ENCODE data around the gene REV1.

The REV1 gene

GRCh38 chr2:99406137-99406536, 83.7 kb downstream of the REV1 start:
- H3K27me3 ChIP-seq (replicated peaks; ENCODE audit: control insufficient read depth, insufficient read depth, low read length), result no peaks in the 10 kb centered on the region
- no peak for DNase-seq (ENCODE audit: extremely low read depth, insufficient read length)
- no peak overlapping the region for H3K4me3 ChIP-seq (replicated peaks; ENCODE audit: low read depth, low read length)
- TF ChIP-seq, protein P1, sequence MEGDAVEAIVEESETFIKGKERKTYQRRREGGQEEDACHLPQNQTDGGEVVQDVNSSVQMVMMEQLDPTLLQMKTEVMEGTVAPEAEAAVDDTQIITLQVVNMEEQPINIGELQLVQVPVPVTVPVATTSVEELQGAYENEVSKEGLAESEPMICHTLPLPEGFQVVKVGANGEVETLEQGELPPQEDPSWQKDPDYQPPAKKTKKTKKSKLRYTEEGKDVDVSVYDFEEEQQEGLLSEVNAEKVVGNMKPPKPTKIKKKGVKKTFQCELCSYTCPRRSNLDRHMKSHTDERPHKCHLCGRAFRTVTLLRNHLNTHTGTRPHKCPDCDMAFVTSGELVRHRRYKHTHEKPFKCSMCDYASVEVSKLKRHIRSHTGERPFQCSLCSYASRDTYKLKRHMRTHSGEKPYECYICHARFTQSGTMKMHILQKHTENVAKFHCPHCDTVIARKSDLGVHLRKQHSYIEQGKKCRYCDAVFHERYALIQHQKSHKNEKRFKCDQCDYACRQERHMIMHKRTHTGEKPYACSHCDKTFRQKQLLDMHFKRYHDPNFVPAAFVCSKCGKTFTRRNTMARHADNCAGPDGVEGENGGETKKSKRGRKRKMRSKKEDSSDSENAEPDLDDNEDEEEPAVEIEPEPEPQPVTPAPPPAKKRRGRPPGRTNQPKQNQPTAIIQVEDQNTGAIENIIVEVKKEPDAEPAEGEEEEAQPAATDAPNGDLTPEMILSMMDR (IDR thresholded peaks at IDR 0.05; ENCODE audit: insufficient read depth, low read length, poor library complexity, severe bottlenecking), result no peak
- peaks cover 21% of the 10 kb centered on the region for H3K36me3 ChIP-seq (ENCODE audit: control insufficient read depth, insufficient read depth, low read length)

GRCh38 chr2:99404797-99405669, 84.8 kb downstream of the REV1 start:
- H3K4me3 ChIP-seq (replicated peaks; ENCODE audit: low read depth, low read length), result no peak overlapping the region
- peaks cover 20% of the 10 kb centered on the region for H3K36me3 ChIP-seq (ENCODE audit: control insufficient read depth, insufficient read depth, low read length)
- DNase-seq (ENCODE audit: extremely low read depth, insufficient read length), result no peak
- TF ChIP-seq, protein P1 (IDR thresholded peaks at IDR 0.05; ENCODE audit: insufficient read depth, low read length, poor library complexity, severe bottlenecking), result no peak
- no peaks in the 10 kb centered on the region for H3K27me3 ChIP-seq (replicated peaks; ENCODE audit: control insufficient read depth, insufficient read depth, low read length)

GRCh38 chr2:99404039-99404796, 85.6 kb downstream of the REV1 start:
- TF ChIP-seq, protein P1 (IDR thresholded peaks at IDR 0.05; ENCODE audit: insufficient read depth, low read length, poor library complexity, severe bottlenecking), result no peak
- Histone ChIP-seq H3K27me3 (replicated peaks; ENCODE audit: control insufficient read depth, insufficient read depth, low read length) (no peaks in the 10 kb centered on the region), H3K36me3 (ENCODE audit: control insufficient read depth, insufficient read depth, low read length) (peaks cover 21% of the 10 kb centered on the region), H3K4me3 (replicated peaks; ENCODE audit: low read depth, low read length) (no peak overlapping the region)
- no peak for DNase-seq (ENCODE audit: extremely low read depth, insufficient read length)

GRCh38 chr2:99403524-99403923, 86.3 kb downstream of the REV1 start:
- Histone ChIP-seq H3K4me3 (replicated peaks; ENCODE audit: low read depth, low read length) (no peak overlapping the region), H3K27me3 (replicated peaks; ENCODE audit: control insufficient read depth, insufficient read depth, low read length) (no peaks in the 10 kb centered on the region), H3K36me3 (ENCODE audit: control insufficient read depth, insufficient read depth, low read length) (peaks cover 23% of the 10 kb centered on the region)
- TF ChIP-seq, protein P1 (IDR thresholded peaks at IDR 0.05; ENCODE audit: insufficient read depth, low read length, poor library complexity, severe bottlenecking), result no peak
- no peak for DNase-seq (ENCODE audit: extremely low read depth, insufficient read length)

DNA sequence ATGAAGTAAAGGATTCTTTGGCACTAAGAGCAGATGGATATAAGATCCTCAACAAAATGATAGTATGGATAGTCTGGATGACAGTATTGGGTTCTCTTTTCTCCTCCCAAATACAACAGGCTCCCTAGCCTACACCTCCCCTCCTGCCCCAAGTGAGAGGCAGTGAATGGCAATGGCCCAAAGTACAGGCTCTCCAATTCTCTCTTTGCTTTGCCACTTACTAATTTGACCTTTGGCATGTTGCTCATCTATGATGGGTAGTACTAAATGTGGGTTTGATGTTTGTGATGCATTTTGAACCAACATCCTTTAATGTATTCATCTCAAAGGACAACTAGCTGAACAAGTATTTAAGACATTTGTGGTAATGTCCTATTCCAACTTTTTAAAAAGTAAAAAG, 86.7 kb downstream of the REV1 start:
- no peak for DNase-seq (ENCODE audit: extremely low read depth, insufficient read length)
- Histone ChIP-seq H3K27me3 (replicated peaks; ENCODE audit: control insufficient read depth, insufficient read depth, low read length) (no peaks in the 10 kb centered on the region), H3K4me3 (replicated peaks; ENCODE audit: low read depth, low read length) (no peak overlapping the region), H3K36me3 (ENCODE audit: control insufficient read depth, insufficient read depth, low read length) (peaks cover 25% of the 10 kb centered on the region)
- TF ChIP-seq, protein P1 (IDR thresholded peaks at IDR 0.05; ENCODE audit: insufficient read depth, low read length, poor library complexity, severe bottlenecking), result no peak

Data from GM06990 (cell line).